ENCODE results near the gene ZNF281. TPM values are rescaled to one million over a fixed set of nuclear protein-coding genes. Genes with fewer than 3 reads are reported as not detected.
"Not testable (repeated sequence)": the region's sequence is repeated elsewhere in the genome, so short reads cannot be mapped to it uniquely, and the experiment has no call there.

Gene ZNF281
- total RNA-seq, 4 donors from 2014 or later = 2.5 to 8.6 (median 6.3) TPM

GRCh38 chr1:200442537-200443156 lies 32.8 kb upstream of the ZNF281 start:
- Histone ChIP-seq H3K36me3 (no peaks in the 10 kb centered on the region), H3K9me3 (no peaks in the 10 kb centered on the region), H3K27ac (no peak overlapping the region), H3K4me1 (peaks cover 0 to 9% (median 0%) of the 10 kb centered on the region in 3 donors), H3K27me3 (no peaks in the 10 kb centered on the region), H3K4me3 (no peak overlapping the region)
- no peak for DNase-seq
- intact Hi-C loops (cut with DNase I) = no loop called here
- WGBS, 2 donors = 76 to 84% methylated on average over 3 of the region's 3 CpGs
- no peak for TF ChIP-seq CTCF (IDR thresholded peaks at IDR 0.05)
- TF ChIP-seq POLR2A (IDR thresholded peaks at IDR 0.05) = no peak

GRCh38 chr1:200442023-200442422 lies 32.2 kb upstream of the ZNF281 start:
- intact Hi-C loops (cut with DNase I) = no loop called here

GRCh38 chr1:200438911-200439310 lies 29.1 kb upstream of the ZNF281 start:
- DNase-seq = no peak
- Histone ChIP-seq H3K36me3 (no peaks in the 10 kb centered on the region), H3K27me3 (no peaks in the 10 kb centered on the region), H3K4me1 (peaks cover 0 to 12% (median 0%) of the 10 kb centered on the region in 3 donors), H3K9me3 (no peaks in the 10 kb centered on the region), H3K4me3 (no peak overlapping the region), H3K27ac (no peak overlapping the region)
- TF ChIP-seq POLR2A (IDR thresholded peaks at IDR 0.05) (no peak), CTCF (IDR thresholded peaks at IDR 0.05) (no peak)
- 81 to 88% methylated on average over 1 of the region's 1 CpG for WGBS, 2 donors
- intact Hi-C loops (cut with DNase I) = no loop called here

More at GRCh38 chr1:200442023-200442422, 32.2 kb upstream of the ZNF281 start:
- DNase-seq = no peak
- no peak overlapping the region for H3K4me3 ChIP-seq
- no peaks in the 10 kb centered on the region for H3K27me3 ChIP-seq
- no peaks in the 10 kb centered on the region for H3K36me3 ChIP-seq
- no peak overlapping the region for H3K27ac ChIP-seq
- no peaks in the 10 kb centered on the region for H3K9me3 ChIP-seq
- WGBS, 2 donors = 60 to 66% methylated on average over 2 of the region's 2 CpGs
- TF ChIP-seq POLR2A (IDR thresholded peaks at IDR 0.05) (no peak), CTCF (IDR thresholded peaks at IDR 0.05) (no peak)
- peaks cover 0 to 12% (median 0%) of the 10 kb centered on the region in 3 donors for H3K4me1 ChIP-seq

- H3K9me3 ChIP-seq; DNase-seq; intact Hi-C loops (cut with DNase I); H3K36me3 ChIP-seq; H3K27ac ChIP-seq; H3K4me3 ChIP-seq; H3K27me3 ChIP-seq: not testable (repeated sequence)
- peaks cover 0 to 12% (median 0%) of the 10 kb centered on the region in 3 donors for H3K4me1 ChIP-seq
- 70 to 85% methylated on average over 7 of the region's 7 CpGs for WGBS, 2 donors
These were observed 28.6 kb upstream of the ZNF281 start for GRCh38 chr1:200438413-200438812.

- H3K4me1 ChIP-seq = peaks cover 0 to 12% (median 0%) of the 10 kb centered on the region in 3 donors
- WGBS, 2 donors = 27 to 35% methylated on average over 5 of the region's 5 CpGs
- no peaks in the 10 kb centered on the region for H3K9me3 ChIP-seq
- no peaks in the 10 kb centered on the region for H3K27me3 ChIP-seq
- H3K4me3 ChIP-seq = peak overlapping the region in 2 of 4 donors; percentile 8 to 45
- H3K27ac ChIP-seq = no peak overlapping the region
- TF ChIP-seq POLR2A (IDR thresholded peaks at IDR 0.05) (no peak), CTCF (IDR thresholded peaks at IDR 0.05) (no peak)
- DNase-seq = no peak
- intact Hi-C loops (cut with DNase I) = no loop called here
- H3K36me3 ChIP-seq = no peaks in the 10 kb centered on the region
These were observed 27.8 kb upstream of the ZNF281 start for GRCh38 chr1:200437556-200438203.

Data from esophagus squamous epithelium (tissue), 5 donors.